NCI-H774 (cell line): ENCODE measurements around the gene SHISAL2A.
"Not testable (repeated sequence)": the region's sequence is repeated elsewhere in the genome, so short reads cannot be mapped to it uniquely, and the experiment has no call there.

Source experiments
- DNase-seq: peaks from one replicate; lab custom pipeline; 2025; lab: John Stamatoyannopoulos, UW

Gene SHISAL2A

GRCh38 chr1:52684545-52684944, 51.6 kb downstream of the SHISAL2A start:
- no peak for DNase-seq

- peak; percentile 63 for DNase-seq
These were observed 53.3 kb downstream of the SHISAL2A start for GRCh38 chr1:52686261-52686751.

GRCh38 chr1:52686830-52687229, 53.9 kb downstream of the SHISAL2A start:
- DNase-seq: no peak

- no peak for DNase-seq
These were observed 58.9 kb downstream of the SHISAL2A start for GRCh38 chr1:52691821-52692220.

- no peak for DNase-seq
These were observed 59.7 kb downstream of the SHISAL2A start for GRCh38 chr1:52692697-52693096.

- not testable (repeated sequence) for DNase-seq
These were observed 60.4 kb downstream of the SHISAL2A start for GRCh38 chr1:52693351-52693750.

GRCh38 chr1:52693843-52694242, 60.9 kb downstream of the SHISAL2A start:
- DNase-seq: no peak

- DNase-seq: no peak
These were observed 62.7 kb downstream of the SHISAL2A start for GRCh38 chr1:52695627-52696026.

- peak; percentile 91 for DNase-seq
These were observed 65.1 kb downstream of the SHISAL2A start, which contains the start of gene COA7 for GRCh38 chr1:52697795-52698674. TSS of gene COA7 (minus strand) at chr1:52698347. CDS start at chr1:52698326, 21 bp downstream.

GRCh38 chr1:52702886-52703787, 70.2 kb downstream of the SHISAL2A start:
- DNase-seq: peak; percentile 96

GRCh38 chr1:52706136-52706670, 73.2 kb downstream of the SHISAL2A start:
- DNase-seq: no peak
